Mucosa of descending colon (tissue), 3 donors: ENCODE measurements around the gene FIZ1. TPM values are rescaled to one million over a fixed set of nuclear protein-coding genes. Genes with fewer than 3 reads are reported as not detected.

Experiments
- ATAC-seq: fragments of 200-7000 bp; cut with Tn5 transposase; one replicate; pipeline ENCODE4 v1.9.1; 2020; ENCODE audit warnings: mild to moderate bottlenecking, moderate library complexity
- DNase-seq, 3 donors: peaks; one replicate each; pipeline ENCODE4 v3.0.0-alpha.2; 2020
- H3K36me3 ChIP-seq: fragments of 200-600 bp; one replicate; pipeline ENCODE4 v1.8.0; 2021; ENCODE audit warnings: low read depth, mild to moderate bottlenecking
- H3K4me1 ChIP-seq: fragments of 200-600 bp; one replicate; pipeline ENCODE4 v1.8.0; 2021; ENCODE audit warnings: low read depth, mild to moderate bottlenecking
- H3K4me3 ChIP-seq: fragments of 200-600 bp; one replicate; pipeline ENCODE4 v1.8.0; 2021; ENCODE audit warnings: mild to moderate bottlenecking
- H3K9me3 ChIP-seq: fragments of 200-600 bp; one replicate; pipeline ENCODE4 v1.8.0; 2021; ENCODE audit warnings: mild to moderate bottlenecking
- CTCF ChIP-seq: fragments of 200-600 bp; IDR thresholded peaks from one replicate; pipeline ENCODE4 v1.8.0; 2022; ENCODE audit warnings: antibody characterized with exemption, mild to moderate bottlenecking
- intact Hi-C, 2 donors: fragments of 100-400 bp; cut with DNase I in 1 of 2; cut with micrococcal nuclease in 1 of 2; formaldehyde crosslinking; loops; one replicate each; pipeline versions ENCODE4 v1.11.0 to v1.11.1; 2022; cut with DNase I, micrococcal nuclease
- total RNA-seq, 3 donors: library from RNA; stranded (reverse); fragmentation: NEBNext Ultra II Directional in 2 of 3; extraction: Animal tissue kit (Norgen Biotek cat#: 25700) in 2 of 3; gene quantifications; one replicate each; pipeline versions ENCODE4 v1.2.1 to v1.2.4, GENCODE V29; 2021 to 2023
- donor health status: DM: no; HTN: no; CAD: no; lungs with moderate emphysema.
- donor health status: DM: no; HTN: no; CAD: no.
- donor health status: DM: no; HTN: yes; CAD: no.

Gene FIZ1
- total RNA-seq, 3 donors from 2014 or later, result 15.7 to 20.3 (median 20.0) TPM

- Histone ChIP-seq H3K4me1 (peaks cover 16% of the 10 kb centered on the region), H3K36me3 (no peaks in the 10 kb centered on the region), H3K9me3 (no peaks in the 10 kb centered on the region), H3K4me3 (no peak overlapping the region)
- intact Hi-C loops, result no loop called here
- peak in 2 of 3 donors; percentile 42 to 100 for DNase-seq
- peak; percentile 82 for ATAC-seq
- TF ChIP-seq CTCF, result peak; percentile 50
These were observed 33.1 kb upstream of the FIZ1 start for GRCh38 chr19:55632463-55632834.

GRCh38 chr19:55626350-55626749 lies 27.0 kb upstream of the FIZ1 start:
- H3K4me3 ChIP-seq, result no peak overlapping the region
- peak in 1 of 3 donors; percentile 26 for DNase-seq
- intact Hi-C loops, result no loop called here

GRCh38 chr19:55625004-55625326 lies 25.6 kb upstream of the FIZ1 start:
- TF ChIP-seq CTCF, result no peak
- no peak for ATAC-seq
- DNase-seq, result no peak

More at GRCh38 chr19:55626350-55626749, 27.0 kb upstream of the FIZ1 start:
- H3K36me3 ChIP-seq, result no peaks in the 10 kb centered on the region
- H3K9me3 ChIP-seq, result no peaks in the 10 kb centered on the region
- no peak for TF ChIP-seq CTCF
- no peak for ATAC-seq
- H3K4me1 ChIP-seq, result peaks cover 4% of the 10 kb centered on the region

GRCh38 chr19:55624109-55625003 lies 25.0 kb upstream of the FIZ1 start, which contains the start of gene ZNF784:
Gene ZNF784 (minus strand): TSS chr19:55624566. CDS start chr19:55624561, 5 bp downstream.
- H3K4me1 ChIP-seq, result peaks cover 4% of the 10 kb centered on the region
- no peaks in the 10 kb centered on the region for H3K36me3 ChIP-seq
- intact Hi-C loops, result no loop called here
- peak; percentile 97 for ATAC-seq
- no peak for TF ChIP-seq CTCF
- H3K9me3 ChIP-seq, result no peaks in the 10 kb centered on the region
- DNase-seq, result peak; percentile 93 to 95 (median 94)
- H3K4me3 ChIP-seq, result peak within 1 kb of the TSS; percentile 17

More at GRCh38 chr19:55625004-55625326, 25.6 kb upstream of the FIZ1 start:
- no peak overlapping the region for H3K4me3 ChIP-seq
- no peaks in the 10 kb centered on the region for H3K36me3 ChIP-seq
- intact Hi-C loops, result no loop called here
- no peaks in the 10 kb centered on the region for H3K9me3 ChIP-seq
- H3K4me1 ChIP-seq, result peaks cover 4% of the 10 kb centered on the region

- no peaks in the 10 kb centered on the region for H3K9me3 ChIP-seq
- no peak for ATAC-seq
- no peak for TF ChIP-seq CTCF
These were observed 24.2 kb upstream of the FIZ1 start for GRCh38 chr19:55623561-55623960.

More at GRCh38 chr19:55623561-55623960, 24.2 kb upstream of the FIZ1 start:
- no peaks in the 10 kb centered on the region for H3K36me3 ChIP-seq
- peaks cover 4% of the 10 kb centered on the region for H3K4me1 ChIP-seq
- no peak overlapping the region for H3K4me3 ChIP-seq
- intact Hi-C loops, result no loop called here
- no peak for DNase-seq
